Measurements from ENCODE around the gene TRIM72. TPM values are rescaled to one million over a fixed set of nuclear protein-coding genes. Genes with fewer than 3 reads are reported as not detected.

Gene TRIM72
- total RNA-seq, 1 donor from 2014 or later, result 0.91 TPM

GRCh38 chr16:31185339-31185738 is 28.6 kb upstream of the TRIM72 start:
- Histone ChIP-seq H3K27ac (replicated peaks) (no peak overlapping the region), H3K36me3 (peaks cover 82% of the 10 kb centered on the region), H3K4me1 (peaks cover 69% of the 10 kb centered on the region), H3K27me3 (ENCODE audit: low read depth) (no peaks in the 10 kb centered on the region), H3K4me3 (no peak overlapping the region), H3K9me3 (replicated peaks) (no peaks in the 10 kb centered on the region)
- intact Hi-C loops (cut with micrococcal nuclease), result no loop called here
- TF ChIP-seq, protein P1, sequence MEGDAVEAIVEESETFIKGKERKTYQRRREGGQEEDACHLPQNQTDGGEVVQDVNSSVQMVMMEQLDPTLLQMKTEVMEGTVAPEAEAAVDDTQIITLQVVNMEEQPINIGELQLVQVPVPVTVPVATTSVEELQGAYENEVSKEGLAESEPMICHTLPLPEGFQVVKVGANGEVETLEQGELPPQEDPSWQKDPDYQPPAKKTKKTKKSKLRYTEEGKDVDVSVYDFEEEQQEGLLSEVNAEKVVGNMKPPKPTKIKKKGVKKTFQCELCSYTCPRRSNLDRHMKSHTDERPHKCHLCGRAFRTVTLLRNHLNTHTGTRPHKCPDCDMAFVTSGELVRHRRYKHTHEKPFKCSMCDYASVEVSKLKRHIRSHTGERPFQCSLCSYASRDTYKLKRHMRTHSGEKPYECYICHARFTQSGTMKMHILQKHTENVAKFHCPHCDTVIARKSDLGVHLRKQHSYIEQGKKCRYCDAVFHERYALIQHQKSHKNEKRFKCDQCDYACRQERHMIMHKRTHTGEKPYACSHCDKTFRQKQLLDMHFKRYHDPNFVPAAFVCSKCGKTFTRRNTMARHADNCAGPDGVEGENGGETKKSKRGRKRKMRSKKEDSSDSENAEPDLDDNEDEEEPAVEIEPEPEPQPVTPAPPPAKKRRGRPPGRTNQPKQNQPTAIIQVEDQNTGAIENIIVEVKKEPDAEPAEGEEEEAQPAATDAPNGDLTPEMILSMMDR (IDR thresholded peaks at IDR 0.05; ENCODE audit: borderline replicate concordance), result no peak
- no peak for DNase-seq

DNA sequence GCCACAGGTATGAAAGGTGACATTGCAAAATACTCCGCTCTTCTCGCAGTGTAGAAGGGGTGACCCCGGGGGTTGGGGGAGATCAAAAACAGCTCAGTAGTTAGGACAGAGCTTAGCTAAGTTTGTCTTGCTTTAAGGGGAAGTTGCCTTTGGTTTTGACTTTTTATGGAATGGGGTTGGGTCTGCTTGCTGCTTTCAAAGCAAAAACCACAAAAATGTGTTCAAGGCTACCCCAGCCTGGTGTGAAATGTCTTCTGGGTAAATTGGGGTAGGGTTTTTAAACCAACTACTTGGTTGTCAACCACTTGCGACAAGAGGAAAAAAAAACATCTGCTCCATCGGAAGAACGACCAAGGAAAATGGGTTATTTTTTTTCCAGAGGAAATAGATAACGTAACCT is 27.7 kb upstream of the TRIM72 start:
- Histone ChIP-seq H3K4me3 (no peak overlapping the region), H3K4me1 (peaks cover 61% of the 10 kb centered on the region), H3K27ac (replicated peaks) (no peak overlapping the region), H3K9me3 (replicated peaks) (no peaks in the 10 kb centered on the region), H3K27me3 (ENCODE audit: low read depth) (no peaks in the 10 kb centered on the region), H3K36me3 (peaks cover 91% of the 10 kb centered on the region)
- DNase-seq, result no peak
- TF ChIP-seq, protein P1 (IDR thresholded peaks at IDR 0.05; ENCODE audit: borderline replicate concordance), result no peak
- intact Hi-C loops (cut with micrococcal nuclease), result no loop called here

DNA sequence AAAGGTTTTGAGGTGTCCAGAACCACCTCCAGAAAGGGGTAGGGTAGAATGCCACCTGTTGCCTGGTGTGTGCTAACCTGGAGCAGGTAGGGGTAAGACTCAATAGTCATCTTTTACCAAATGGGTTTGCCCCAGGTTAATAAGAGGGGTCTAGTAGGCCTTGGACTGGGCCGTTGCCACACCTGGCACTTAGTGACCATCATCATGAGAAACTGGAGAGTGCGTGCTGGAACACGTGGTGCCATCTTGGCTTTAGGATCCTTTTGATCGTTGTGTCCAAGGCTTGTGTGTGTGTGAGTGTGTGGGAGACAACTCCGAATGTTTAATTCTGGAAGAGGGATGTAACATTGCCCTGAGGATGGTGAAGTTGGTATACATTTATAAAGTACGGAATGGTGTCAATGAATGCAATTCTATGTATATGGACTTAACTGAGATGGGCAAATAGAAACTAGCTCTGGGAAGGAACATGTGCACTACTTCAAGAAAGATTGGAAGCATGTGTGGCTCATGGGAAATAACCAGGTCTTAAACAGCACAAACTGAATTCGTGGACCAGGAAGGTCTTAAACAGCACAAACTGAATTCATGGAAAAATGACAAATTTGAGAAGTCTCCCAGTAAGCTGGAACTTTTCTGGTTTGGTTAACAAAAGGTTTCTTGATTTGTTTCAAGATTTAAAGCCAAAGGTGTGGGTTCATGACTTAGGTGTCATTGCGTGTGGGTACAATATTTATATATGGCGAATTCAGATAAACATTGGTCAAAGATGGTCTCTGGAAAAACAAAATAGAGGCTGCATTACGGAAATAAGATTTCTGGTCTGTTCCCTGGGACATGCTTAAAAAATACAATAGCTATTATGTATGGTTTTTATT is 26.8 kb upstream of the TRIM72 start:
- Histone ChIP-seq H3K27me3 (ENCODE audit: low read depth) (no peaks in the 10 kb centered on the region), H3K27ac (replicated peaks) (no peak overlapping the region), H3K4me3 (no peak overlapping the region), H3K9me3 (replicated peaks) (no peaks in the 10 kb centered on the region), H3K4me1 (peaks cover 51% of the 10 kb centered on the region), H3K36me3 (peaks cover 100% of the 10 kb centered on the region)
- no peak for DNase-seq
- intact Hi-C loops (cut with micrococcal nuclease), result no loop called here
- TF ChIP-seq, protein P1 (IDR thresholded peaks at IDR 0.05; ENCODE audit: borderline replicate concordance), result no peak

DNA sequence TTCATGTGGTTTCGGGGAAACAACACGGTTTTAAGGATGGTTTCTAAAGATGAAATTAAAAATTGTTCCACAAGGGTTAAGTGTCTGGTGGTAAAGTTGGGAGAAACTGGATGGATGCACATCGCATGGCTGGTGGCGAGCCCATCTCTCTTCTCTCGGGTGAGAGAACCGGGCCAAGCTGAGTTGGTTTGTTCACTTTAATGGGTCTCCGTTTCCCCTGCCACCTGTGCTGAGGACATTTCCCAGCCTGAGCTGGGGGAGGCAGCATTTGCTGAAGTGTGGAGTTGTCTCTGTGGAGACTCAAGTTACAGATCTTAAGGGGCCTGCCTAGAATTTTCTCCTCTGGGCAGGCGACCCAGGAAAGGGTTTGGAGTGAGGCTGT is 26.1 kb upstream of the TRIM72 start:
- H3K27ac ChIP-seq (replicated peaks), result no peak overlapping the region
- H3K4me3 ChIP-seq, result no peak overlapping the region
- H3K4me1 ChIP-seq, result peaks cover 45% of the 10 kb centered on the region
- intact Hi-C loops (cut with micrococcal nuclease), result no loop called here
- H3K9me3 ChIP-seq (replicated peaks), result no peaks in the 10 kb centered on the region
- DNase-seq, result no peak
- H3K27me3 ChIP-seq (ENCODE audit: low read depth), result no peaks in the 10 kb centered on the region
- TF ChIP-seq, protein P1 (IDR thresholded peaks at IDR 0.05; ENCODE audit: borderline replicate concordance), result no peak
- H3K36me3 ChIP-seq, result peaks cover 100% of the 10 kb centered on the region

- Histone ChIP-seq H3K27ac (replicated peaks) (no peak overlapping the region), H3K9me3 (replicated peaks) (no peaks in the 10 kb centered on the region), H3K4me3 (no peak overlapping the region), H3K36me3 (peaks cover 100% of the 10 kb centered on the region), H3K27me3 (ENCODE audit: low read depth) (no peaks in the 10 kb centered on the region), H3K4me1 (peaks cover 35% of the 10 kb centered on the region)
- TF ChIP-seq, protein P1 (IDR thresholded peaks at IDR 0.05; ENCODE audit: borderline replicate concordance), result no peak
- DNase-seq, result no peak
- intact Hi-C loops (cut with micrococcal nuclease), result no loop called here
These were observed 25.2 kb upstream of the TRIM72 start for GRCh38 chr16:31188450-31189411.
